Peyer's patch (tissue), 4 donors: Measurements from ENCODE around the gene ACVR1.

Source experiments
- POLR2A ChIP-seq, 2 donors: fragments of 450-650 bp; IDR thresholded peaks; one replicate each; pipeline ENCODE4 v1.5.1; 2017; ENCODE audit warnings: antibody characterized with exemption in 2 of 2, mild to moderate bottlenecking in 2 of 2, moderate library complexity in 2 of 2
- TF ChIP-seq, protein P1 (sequence below), 6 experiments: fragments of 450-650 bp in 4 of 6; fragments of 200-600 bp in 2 of 6; sonication (generic) in 1 of 6; IDR thresholded peaks; one replicate each; pipeline ENCODE4 v1.5.1; 2017 to 2019; ENCODE audit warnings: antibody characterized with exemption in 6 of 6, mild to moderate bottlenecking in 3 of 6, moderate library complexity in 1 of 6

GRCh38 chr2:157848213-157848612 lies 27.9 kb downstream of the ACVR1 start:
- TF ChIP-seq, protein P1, sequence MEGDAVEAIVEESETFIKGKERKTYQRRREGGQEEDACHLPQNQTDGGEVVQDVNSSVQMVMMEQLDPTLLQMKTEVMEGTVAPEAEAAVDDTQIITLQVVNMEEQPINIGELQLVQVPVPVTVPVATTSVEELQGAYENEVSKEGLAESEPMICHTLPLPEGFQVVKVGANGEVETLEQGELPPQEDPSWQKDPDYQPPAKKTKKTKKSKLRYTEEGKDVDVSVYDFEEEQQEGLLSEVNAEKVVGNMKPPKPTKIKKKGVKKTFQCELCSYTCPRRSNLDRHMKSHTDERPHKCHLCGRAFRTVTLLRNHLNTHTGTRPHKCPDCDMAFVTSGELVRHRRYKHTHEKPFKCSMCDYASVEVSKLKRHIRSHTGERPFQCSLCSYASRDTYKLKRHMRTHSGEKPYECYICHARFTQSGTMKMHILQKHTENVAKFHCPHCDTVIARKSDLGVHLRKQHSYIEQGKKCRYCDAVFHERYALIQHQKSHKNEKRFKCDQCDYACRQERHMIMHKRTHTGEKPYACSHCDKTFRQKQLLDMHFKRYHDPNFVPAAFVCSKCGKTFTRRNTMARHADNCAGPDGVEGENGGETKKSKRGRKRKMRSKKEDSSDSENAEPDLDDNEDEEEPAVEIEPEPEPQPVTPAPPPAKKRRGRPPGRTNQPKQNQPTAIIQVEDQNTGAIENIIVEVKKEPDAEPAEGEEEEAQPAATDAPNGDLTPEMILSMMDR (IDR thresholded peaks at IDR 0.05) = no peak
- no peak for TF ChIP-seq POLR2A (IDR thresholded peaks at IDR 0.05)
